WTC11 (cell line): ENCODE measurements around the gene LRRC18. TPM values are rescaled to one million over a fixed set of nuclear protein-coding genes. Genes with fewer than 3 reads are reported as not detected.

ENCODE experiments used
- ATAC-seq: fragments of 200-7000 bp; cut with Tn5 transposase; 2 replicates; pipeline ENCODE4 v1.10.0; 2021; ENCODE audit warnings: mild to moderate bottlenecking, moderate library complexity
- CTCF ChIA-PET: fragments of 300-600 bp; sonication (Branson Sonifier 250); formaldehyde crosslinking; loops from one replicate; lab custom pipeline; 2021; ENCODE audit warnings: antibody characterized with exemption; lab: Charles Lee
- POLR2A ChIA-PET: fragments of 350-600 bp; sonication (Branson Sonifier 250); formaldehyde crosslinking; loops from one replicate; lab custom pipeline; 2021; ENCODE audit warnings: antibody characterized with exemption; lab: Charles Lee
- DNase-seq: peaks from one replicate; pipeline ENCODE4 v3.0.0; 2021; ENCODE audit warnings: low spot score
- H3K27ac Mint-ChIP-seq: 2 replicates; pipeline ENCODE4 v1.8.0; 2021; ENCODE audit warnings: mixed read lengths
- H3K27me3 Mint-ChIP-seq: 2 replicates; pipeline ENCODE4 v1.8.0; 2021; ENCODE audit warnings: low read depth, mild to moderate bottlenecking, moderate library complexity, mixed read lengths
- H3K36me3 Mint-ChIP-seq: 2 replicates; pipeline ENCODE4 v1.8.0; 2021; ENCODE audit warnings: mixed read lengths
- H3K4me1 Mint-ChIP-seq: 2 replicates; pipeline ENCODE4 v1.8.0; 2022; ENCODE audit warnings: mixed read lengths
- H3K4me3 Mint-ChIP-seq: 2 replicates; pipeline ENCODE4 v1.8.0; 2021; ENCODE audit warnings: mild to moderate bottlenecking, moderate library complexity, mixed read lengths
- H3K9me3 Mint-ChIP-seq: 2 replicates; pipeline ENCODE4 v1.8.0; 2021; ENCODE audit warnings: mixed read lengths
- CREB1 ChIP-seq: sonication (generic); formaldehyde crosslinking; IDR thresholded peaks from 2 replicates; pipeline ENCODE4 v1.8.0; 2023; ENCODE audit warnings: mild to moderate bottlenecking, missing genetic modification reagents
- CREM ChIP-seq: sonication (generic); formaldehyde crosslinking; IDR thresholded peaks from 2 replicates; pipeline ENCODE4 v1.8.1; 2022; ENCODE audit warnings: mild to moderate bottlenecking, missing genetic modification reagents, moderate library complexity
- CTCF ChIP-seq: fragments of 200-600 bp; IDR thresholded peaks from 2 replicates; pipeline ENCODE4 v1.8.0; 2022; ENCODE audit warnings: antibody characterized with exemption
- E2F1 ChIP-seq: sonication (generic); formaldehyde crosslinking; IDR thresholded peaks from 2 replicates; pipeline ENCODE4 v1.8.0; 2022; ENCODE audit warnings: mild to moderate bottlenecking, missing genetic modification reagents
- E2F5 ChIP-seq: sonication (generic); formaldehyde crosslinking; IDR thresholded peaks from 2 replicates; pipeline ENCODE4 v1.8.1; 2022; ENCODE audit warnings: mild to moderate bottlenecking, moderate library complexity, missing genetic modification reagents
- EMX1 ChIP-seq: fragments of 250-450 bp; sonication (Bioruptor Pico); IDR thresholded peaks from 2 replicates; pipeline ENCODE4 v1.8.0; 2021; ENCODE audit warnings: mild to moderate bottlenecking
- ETV6 ChIP-seq: sonication (generic); formaldehyde crosslinking; IDR thresholded peaks from 2 replicates; pipeline ENCODE4 v1.8.1; 2022; ENCODE audit warnings: mild to moderate bottlenecking, missing genetic modification reagents
- FOXP1 ChIP-seq: sonication (generic); formaldehyde crosslinking; IDR thresholded peaks from 2 replicates; pipeline ENCODE4 v1.8.0; 2022; ENCODE audit warnings: missing genetic modification reagents, mild to moderate bottlenecking, moderate library complexity, borderline replicate concordance
- HMGA2 ChIP-seq: fragments of 250-450 bp; sonication (Bioruptor Pico); IDR thresholded peaks from 2 replicates; pipeline ENCODE4 v1.4.0; 2021; ENCODE audit warnings: mild to moderate bottlenecking, moderate library complexity
- HMGXB4 ChIP-seq: sonication (generic); formaldehyde crosslinking; IDR thresholded peaks from 2 replicates; pipeline ENCODE4 v1.8.1; 2023; ENCODE audit warnings: mild to moderate bottlenecking, moderate library complexity, missing genetic modification reagents
- IRF1 ChIP-seq: sonication (generic); formaldehyde crosslinking; IDR thresholded peaks from 2 replicates; pipeline ENCODE4 v1.8.0; 2023; ENCODE audit warnings: missing genetic modification reagents
- MAX ChIP-seq: sonication (generic); formaldehyde crosslinking; IDR thresholded peaks from 2 replicates; pipeline ENCODE4 v1.8.0; 2022; ENCODE audit warnings: mild to moderate bottlenecking, missing genetic modification reagents
- NFATC4 ChIP-seq: fragments of 250-450 bp; sonication (Bioruptor Pico); IDR thresholded peaks from 2 replicates; pipeline ENCODE4 v1.9.0; 2021; ENCODE audit warnings: mild to moderate bottlenecking
- NR2C2 ChIP-seq: sonication (generic); formaldehyde crosslinking; IDR thresholded peaks from 2 replicates; pipeline ENCODE4 v1.8.0; 2022; ENCODE audit warnings: mild to moderate bottlenecking, missing genetic modification reagents
- OVOL2 ChIP-seq: fragments of 250-450 bp; sonication (Bioruptor Pico); IDR thresholded peaks from 2 replicates; pipeline ENCODE4 v1.9.0; 2021; ENCODE audit warnings: mild to moderate bottlenecking, borderline replicate concordance
- SP1 ChIP-seq: sonication (generic); formaldehyde crosslinking; conservative IDR thresholded peaks from 2 replicates; pipeline ENCODE4 v1.8.1; 2022; ENCODE audit warnings: missing genetic modification reagents
- TCF7 ChIP-seq: sonication (generic); formaldehyde crosslinking; IDR thresholded peaks from 2 replicates; pipeline ENCODE4 v1.8.0; 2022; ENCODE audit warnings: mild to moderate bottlenecking, low read depth, missing genetic modification reagents, moderate library complexity
- ZBTB21 ChIP-seq: sonication (generic); formaldehyde crosslinking; IDR thresholded peaks from 2 replicates; pipeline ENCODE4 v1.8.1; 2023; ENCODE audit warnings: mild to moderate bottlenecking, missing genetic modification reagents, borderline replicate concordance
- ZBTB43 ChIP-seq: sonication (generic); formaldehyde crosslinking; IDR thresholded peaks from 2 replicates; pipeline ENCODE4 v1.8.1; 2023; ENCODE audit warnings: mild to moderate bottlenecking, missing genetic modification reagents
- ZMAT4 ChIP-seq: fragments of 250-450 bp; sonication (Bioruptor Pico); IDR thresholded peaks from 2 replicates; pipeline ENCODE4 v1.9.0; 2021; ENCODE audit warnings: mild to moderate bottlenecking
- ZNF219 ChIP-seq: sonication (generic); formaldehyde crosslinking; IDR thresholded peaks from 2 replicates; pipeline ENCODE4 v1.8.0; 2023; ENCODE audit warnings: missing genetic modification reagents, mild to moderate bottlenecking, borderline replicate concordance
- ZNF281 ChIP-seq: sonication (generic); formaldehyde crosslinking; IDR thresholded peaks from 2 replicates; pipeline ENCODE4 v1.8.0; 2023; ENCODE audit warnings: mild to moderate bottlenecking, missing genetic modification reagents
- ZNF416 ChIP-seq: fragments of 250-450 bp; sonication (Bioruptor Pico); IDR thresholded peaks from 2 replicates; pipeline ENCODE4 v1.9.0; 2021; ENCODE audit warnings: mild to moderate bottlenecking, inconsistent platforms
- total RNA-seq: library from RNA; stranded (reverse); gene quantifications from 3 replicates; pipeline ENCODE4 v1.2.3, GENCODE V29; 2021

LRRC18 gene
- total RNA-seq, 1 experiment from 2014 or later = not detected

- Mint-ChIP-seq H3K27ac (no peak overlapping the region), H3K9me3 (no peaks in the 10 kb centered on the region), H3K27me3 (0 out of 2 replicates have a peak, but pooled peaks cover 1% of the 10 kb centered on the region), H3K36me3 (no peaks in the 10 kb centered on the region), H3K4me1 (peaks cover 6% of the 10 kb centered on the region), H3K4me3 (no peak overlapping the region)
- DNase-seq = no peak
- TF ChIP-seq NR2C2 (CRISPR knock-in tag) = no peak
- TF ChIP-seq HMGA2 (CRISPR knock-in tag) = no peak
- no peak for TF ChIP-seq CTCF
- TF ChIP-seq CREM = no peak
- no peak for TF ChIP-seq E2F5
- TF ChIP-seq ZBTB43 (CRISPR knock-in tag) = no peak
- TF ChIP-seq MAX = no peak
- no peak for TF ChIP-seq OVOL2 (CRISPR knock-in tag)
- TF ChIP-seq ETV6 (CRISPR knock-in tag) = no peak
- no peak for TF ChIP-seq ZMAT4 (CRISPR knock-in tag)
- TF ChIP-seq ZNF416 (CRISPR knock-in tag) = no peak
- no peak for TF ChIP-seq IRF1
- TF ChIP-seq HMGXB4 (CRISPR knock-in tag) = no peak
- no peak for TF ChIP-seq E2F1 (CRISPR knock-in tag)
- TF ChIP-seq NFATC4 (CRISPR knock-in tag) = no peak
- ChIA-PET POLR2A (no interaction called here), CTCF (interaction anchor here (1.2 kb wide), 1 partner anchor 280 kb away, joined by 5 read pairs; no protein-coding TSS in a partner anchor)
- ATAC-seq = no peak
Observed at GRCh38 chr10:48937796-48938195, 1.8 kb downstream of the LRRC18 start.

- DNase-seq (no peak), ATAC-seq (no peak)
- no peaks in the 10 kb centered on the region for H3K36me3 Mint-ChIP-seq
- H3K4me3 Mint-ChIP-seq = no peak overlapping the region
- no peaks in the 10 kb centered on the region for H3K9me3 Mint-ChIP-seq
- POLR2A ChIA-PET = no interaction called here
- CTCF ChIA-PET = no interaction called here
- no peak overlapping the region for H3K27ac Mint-ChIP-seq
- H3K27me3 Mint-ChIP-seq = peaks cover 5% of the 10 kb centered on the region; the same call in 1 of the 2 replicates
- peaks cover 15% of the 10 kb centered on the region for H3K4me1 Mint-ChIP-seq
- no peak for TF ChIP-seq FOXP1
- TF ChIP-seq SP1 = no peak
- TF ChIP-seq CREB1 = no peak
- no peak for TF ChIP-seq EMX1 (CRISPR knock-in tag)
- no peak for TF ChIP-seq ZBTB21
- TF ChIP-seq ZBTB43 (CRISPR knock-in tag) = no peak
- no peak for TF ChIP-seq ZNF219
- TF ChIP-seq HMGA2 (CRISPR knock-in tag) = no peak
- no peak for TF ChIP-seq TCF7 (CRISPR knock-in tag)
- TF ChIP-seq ZMAT4 (CRISPR knock-in tag) = no peak
- no peak for TF ChIP-seq ZNF281 (CRISPR knock-in tag)
Observed at GRCh38 chr10:48935577-48935976, 4.1 kb downstream of the LRRC18 start.
